HTERT RPE-1 (cell line): ENCODE data around the gene TFCP2.
"Not testable (repeated sequence)": the region's sequence is repeated elsewhere in the genome, so short reads cannot be mapped to it uniquely, and the experiment has no call there.

Experiments used
- in situ Hi-C: fragments of 300-500 bp; cut with MboI; formaldehyde crosslinking; loops from 4 replicates; pipeline ENCODE4 v1.14.3; 2020; ENCODE audit warnings: low sequenced_read_pairs

Gene TFCP2

DNA sequence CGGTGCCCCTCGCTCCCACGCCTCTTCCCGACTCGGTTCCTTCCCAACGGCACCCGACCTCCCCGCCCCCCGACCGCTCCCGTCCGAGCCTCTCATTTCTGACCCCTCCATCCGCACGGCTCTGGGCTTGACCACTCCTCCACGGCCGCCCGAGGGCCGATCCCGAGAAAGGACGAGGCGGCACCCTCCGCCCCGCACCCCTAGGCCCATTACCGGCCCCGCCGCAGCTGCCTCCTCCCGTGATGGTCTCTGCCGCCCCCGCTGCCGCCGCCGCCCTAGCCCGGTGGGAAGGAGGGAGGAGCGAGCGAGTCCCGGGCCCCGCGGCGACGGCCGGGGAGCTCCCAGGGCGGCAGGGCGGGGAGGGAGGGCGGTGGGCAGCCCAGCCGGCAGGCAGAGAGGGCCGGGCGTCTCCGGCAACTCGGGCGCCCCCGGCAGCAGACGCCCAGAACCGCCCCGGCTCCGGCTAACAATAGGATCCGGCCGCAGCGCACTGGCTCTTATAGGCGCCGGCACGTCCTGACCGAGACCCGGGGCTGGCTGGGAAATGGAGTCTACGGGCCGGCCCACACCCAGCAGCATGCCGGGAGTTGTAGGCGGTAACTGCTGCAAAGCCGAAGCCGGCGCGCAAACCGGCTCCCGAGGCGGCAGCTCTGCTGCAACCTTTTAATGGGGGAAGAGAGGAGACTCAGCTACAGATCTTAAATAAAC, 89.7 kb downstream of the TFCP2 start, which contains the start of gene CSRNP2:
Gene CSRNP2, minus strand, starts transcription at position 471 of the 708 bp plus-strand sequence. CDS start 7,035 bp downstream, outside the sequence.
- in situ Hi-C loops = no loop called here

DNA sequence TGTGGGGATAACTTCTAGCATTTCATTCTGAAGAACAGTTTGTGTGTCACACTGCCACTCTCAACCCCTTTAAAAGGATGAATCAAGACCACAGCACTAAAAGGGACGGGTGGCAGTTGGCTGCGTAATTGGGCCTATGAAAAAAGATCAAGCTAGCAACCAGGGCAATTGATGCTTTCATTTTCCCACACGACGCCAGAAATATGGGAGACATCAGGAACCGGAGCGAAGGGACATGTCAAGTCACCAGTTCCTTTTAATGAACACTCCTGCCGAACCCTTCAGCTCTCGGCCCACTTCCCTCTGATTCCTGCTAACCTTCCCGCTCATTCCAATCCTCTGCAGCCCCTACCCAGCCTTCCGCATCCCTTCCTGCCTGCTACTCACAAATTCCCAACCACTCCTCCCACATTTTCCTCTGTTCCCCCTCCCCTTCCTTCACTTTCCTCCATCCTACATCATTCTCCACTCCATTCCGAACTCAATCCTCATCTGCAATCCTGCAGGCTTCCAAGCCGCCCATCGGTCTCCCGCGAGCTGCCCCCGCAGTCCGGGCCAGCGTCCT, 90.3 kb downstream of the TFCP2 start:
- in situ Hi-C loops = no loop called here

GRCh38 chr12:51081421-51081820, 91.5 kb downstream of the TFCP2 start:
- in situ Hi-C loops = no loop called here

DNA sequence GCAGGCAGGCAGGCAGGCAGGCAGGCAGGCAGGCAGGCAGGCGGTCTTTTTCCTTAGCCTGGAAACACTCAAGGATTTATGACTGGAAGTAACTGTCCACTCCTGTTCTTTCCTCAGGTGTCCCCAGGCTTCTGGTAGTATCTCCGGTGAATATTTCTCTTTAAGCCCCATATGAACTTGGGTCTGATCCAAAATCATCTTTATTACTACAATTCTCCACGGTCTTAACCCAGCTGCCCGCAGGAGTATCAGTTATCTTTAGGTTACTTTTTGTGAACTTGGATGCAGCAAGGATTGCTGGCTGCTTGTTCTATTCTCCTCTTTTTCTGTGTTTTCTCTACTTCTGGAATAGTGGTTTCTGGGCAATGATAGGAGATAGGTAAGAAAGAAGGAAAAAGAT, 92.8 kb downstream of the TFCP2 start:
- in situ Hi-C loops = no loop called here

DNA sequence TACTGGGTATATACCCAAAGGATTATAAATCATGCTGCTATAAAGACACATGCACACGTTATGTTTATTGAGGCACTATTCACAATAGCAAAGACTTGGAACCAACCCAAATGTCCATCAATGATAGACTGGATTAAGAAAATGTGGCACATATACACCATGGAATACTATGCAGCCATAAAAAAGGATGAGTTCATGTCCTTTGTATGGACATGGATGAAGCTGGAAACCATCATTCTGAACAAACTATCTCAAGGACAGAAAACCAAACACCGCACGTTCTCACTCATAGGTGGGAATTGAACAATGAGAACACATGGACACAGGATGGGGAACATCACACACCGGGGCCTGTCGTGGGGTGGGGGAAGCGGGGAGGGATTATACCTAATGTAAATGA, 94.1 kb downstream of the TFCP2 start:
- in situ Hi-C loops = not testable (repeated sequence)

DNA sequence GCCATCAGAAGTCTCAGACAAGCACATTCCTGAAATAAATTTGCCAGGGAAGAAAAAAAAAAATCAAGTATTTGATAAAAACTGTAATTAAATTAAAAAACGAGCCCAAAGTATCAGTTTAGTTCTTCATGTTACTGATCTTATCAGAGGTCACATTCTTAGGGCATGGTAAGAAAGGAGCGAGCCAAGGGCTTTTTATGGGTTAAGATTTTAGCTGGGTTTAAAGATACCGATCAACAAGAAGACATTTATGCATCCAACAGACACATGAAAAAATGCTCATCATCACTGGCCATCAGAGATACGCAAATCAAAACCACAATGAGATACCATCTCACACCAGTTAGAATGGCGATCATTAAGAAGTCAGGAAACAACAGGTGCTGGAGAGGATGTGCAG, 94.6 kb downstream of the TFCP2 start:
- in situ Hi-C loops = not testable (repeated sequence)

DNA sequence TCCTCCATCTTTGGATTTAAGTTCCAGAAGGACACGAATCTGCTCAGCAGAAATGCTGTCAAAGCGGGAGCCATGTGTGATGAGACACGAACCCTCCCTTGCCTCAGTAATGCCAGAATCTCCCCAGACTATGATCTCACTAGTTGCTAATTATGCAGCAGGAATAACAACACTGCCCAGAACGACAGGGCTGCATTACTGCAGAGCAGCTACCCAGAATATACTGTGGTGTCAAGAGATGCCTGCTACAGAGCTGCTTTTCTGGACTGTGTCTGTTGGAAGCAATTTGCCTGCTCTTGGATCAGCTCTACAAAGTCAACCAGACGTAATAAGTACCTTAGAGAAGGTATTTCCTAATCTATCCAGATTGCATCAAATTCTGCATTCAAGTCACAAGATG, 95.0 kb downstream of the TFCP2 start:
- in situ Hi-C loops = no loop called here

DNA sequence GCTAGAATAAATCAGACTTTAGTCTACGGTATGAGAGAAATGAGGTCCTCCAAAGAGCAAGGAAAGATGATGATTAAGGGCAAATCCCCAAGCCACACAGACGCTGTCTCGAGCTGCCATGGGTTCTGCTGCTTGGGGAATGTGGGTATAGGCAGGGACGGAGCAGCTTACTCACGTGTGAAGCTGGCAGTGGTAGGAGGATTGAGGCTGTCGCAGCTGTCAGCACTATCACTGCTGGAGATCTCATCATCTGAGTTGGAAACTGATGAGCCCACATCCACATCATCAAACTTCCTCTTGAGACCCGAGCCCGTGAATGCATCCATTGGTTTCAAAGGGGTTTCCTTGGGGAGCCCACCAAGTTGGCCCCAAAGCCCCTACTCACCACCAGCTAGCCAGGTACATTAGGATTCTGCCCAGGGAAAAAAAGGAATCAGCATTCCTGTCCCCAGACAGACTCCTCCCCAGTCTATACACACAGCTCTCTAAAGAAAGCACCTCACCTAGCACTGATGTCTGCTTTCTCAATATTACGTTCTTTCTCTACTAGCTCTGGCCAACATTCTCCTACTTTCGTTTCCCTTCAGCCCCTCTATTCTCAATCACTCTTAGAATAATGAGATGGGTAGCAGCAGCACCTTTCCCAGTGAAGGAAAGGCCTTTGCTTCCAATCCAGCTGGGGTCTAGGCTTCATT, 96.6 kb downstream of the TFCP2 start:
- in situ Hi-C loops = no loop called here

GRCh38 chr12:51075390-51075789, 97.5 kb downstream of the TFCP2 start:
- in situ Hi-C loops = no loop called here

- in situ Hi-C loops = no loop called here
Measured at GRCh38 chr12:51071663-51072062, 101.3 kb downstream of the TFCP2 start.

GRCh38 chr12:51070004-51070403, 102.9 kb downstream of the TFCP2 start:
- in situ Hi-C loops = no loop called here

GRCh38 chr12:51067771-51068170, 105.2 kb downstream of the TFCP2 start:
- in situ Hi-C loops = no loop called here

GRCh38 chr12:51067229-51067628, 105.7 kb downstream of the TFCP2 start:
- in situ Hi-C loops = no loop called here

GRCh38 chr12:51065530-51065929, 107.4 kb downstream of the TFCP2 start:
- in situ Hi-C loops = no loop called here

- in situ Hi-C loops = no loop called here
Measured at GRCh38 chr12:51062631-51063397, 110.1 kb downstream of the TFCP2 start.

GRCh38 chr12:51059086-51059485, 113.8 kb downstream of the TFCP2 start:
- in situ Hi-C loops = no loop called here

DNA sequence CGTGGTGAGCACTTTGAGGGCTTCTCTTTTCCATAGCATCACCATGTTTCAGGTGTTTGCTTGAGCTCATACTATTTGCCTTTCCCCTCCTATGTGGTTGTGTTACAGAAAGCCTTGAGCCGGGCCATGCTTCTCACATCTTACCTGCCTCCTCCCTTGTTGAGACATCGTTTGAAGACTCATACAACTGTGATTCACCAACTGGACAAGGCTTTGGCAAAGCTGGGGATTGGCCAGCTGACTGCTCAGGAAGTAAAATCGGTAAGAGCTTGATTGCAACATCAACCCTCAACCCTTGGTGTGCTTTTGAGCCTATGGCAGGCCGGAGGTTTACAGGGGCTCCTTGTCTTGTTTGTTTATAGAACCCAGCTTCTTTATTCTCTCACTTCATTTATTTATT, 116.7 kb downstream of the TFCP2 start:
- in situ Hi-C loops = no loop called here

DNA sequence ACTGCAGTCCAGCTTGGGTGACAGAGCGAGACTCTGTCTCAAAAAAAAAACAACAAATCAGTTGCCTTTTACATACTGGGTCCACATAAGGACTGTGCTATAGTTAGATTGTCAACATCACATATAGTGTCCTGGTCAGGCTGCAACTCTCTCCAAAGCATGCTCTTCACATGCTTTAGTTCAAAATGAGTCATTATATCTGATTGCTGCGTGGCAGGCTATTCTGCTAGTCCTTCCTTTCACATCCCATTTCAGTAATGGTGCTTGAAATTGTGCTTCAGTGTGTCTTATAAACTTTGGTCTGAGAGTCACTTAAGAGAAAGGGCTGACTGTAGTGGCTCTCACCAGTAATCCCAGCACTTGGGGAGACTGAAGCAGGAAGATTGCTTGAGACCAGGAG, 117.9 kb downstream of the TFCP2 start:
- in situ Hi-C loops = no loop called here

- in situ Hi-C loops = no loop called here
Measured at GRCh38 chr12:51051787-51052186, 121.1 kb downstream of the TFCP2 start.

DNA sequence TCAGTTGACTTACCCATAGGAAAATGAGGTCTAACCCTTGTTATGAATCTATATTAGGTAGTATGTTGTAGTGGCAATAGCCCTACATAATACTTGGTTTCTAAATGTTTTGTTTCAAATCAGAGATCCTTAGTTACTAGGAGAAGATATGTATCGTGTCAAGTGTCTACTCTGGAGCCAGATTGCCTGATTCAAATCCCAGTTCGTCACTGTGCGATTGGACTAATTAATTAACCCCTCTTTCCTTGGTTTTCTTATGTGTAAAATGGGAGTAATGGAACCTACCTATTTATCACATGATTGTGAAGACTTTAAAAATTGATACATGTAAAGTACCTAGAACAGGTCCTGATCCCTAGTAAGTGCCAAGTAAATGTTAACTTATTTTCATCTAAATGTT, 123.4 kb downstream of the TFCP2 start:
- in situ Hi-C loops = no loop called here

GRCh38 chr12:51048661-51049251, 124.2 kb downstream of the TFCP2 start:
- in situ Hi-C loops = no loop called here
